ENCODE measurements around the gene NRG3. TPM values are rescaled to one million over a fixed set of nuclear protein-coding genes. Genes with fewer than 3 reads are reported as not detected.

The NRG3 gene
- total and polyA plus RNA-seq, 2 of the 8 experiments (the other 6 are each of a cell fraction or from before 2014, with no cell fraction given): 4.2 to 5.0 TPM

- Histone ChIP-seq H3K79me1 (ENCODE audit: low read depth, low read length) (no peaks in the 10 kb centered on the region), H2BK15ac (ENCODE audit: low read length) (no peak overlapping the region), H2BK120ac (replicated peaks; ENCODE audit: low read depth, low read length) (no peak overlapping the region), H3K9ac (replicated peaks in 1 of 4; ENCODE audit: extremely low read depth in 1 of 4, low read depth in 3 of 4, low read length in 3 of 4) (no peak overlapping the region), H3K79me2 (ENCODE audit: control insufficient read depth in 1 of 2, insufficient read depth in 2 of 2, low read length in 2 of 2) (no peaks in the 10 kb centered on the region), H2AFZ (ENCODE audit: low read length) (no peak overlapping the region), H3K4ac (replicated peaks; ENCODE audit: insufficient read length, low read depth, low read length) (no peak overlapping the region), H4K8ac (ENCODE audit: extremely low read depth, insufficient read depth, low read length) (no peak overlapping the region), H3K27me3 (replicated peaks in 1 of 4; ENCODE audit: control insufficient read depth in 3 of 4, extremely low read depth in 1 of 4, insufficient read depth in 3 of 4, low read length in 3 of 4) (no peaks in the 10 kb centered on the region), H2BK20ac (ENCODE audit: low read length) (no peak overlapping the region), H2AK5ac (ENCODE audit: low read depth, low read length) (no peak overlapping the region), H3K23ac (ENCODE audit: insufficient read length) (no peak overlapping the region), H3K4me3 (ENCODE audit: extremely low read depth in 1 of 4, insufficient read depth in 2 of 4, low read depth in 3 of 4, low read length in 4 of 4) (no peak overlapping the region), H3K36me3 (ENCODE audit: control insufficient read depth in 2 of 4, insufficient read depth in 4 of 4, low read length in 3 of 4) (no peaks in the 10 kb centered on the region), H3K56ac (replicated peaks; ENCODE audit: insufficient read length, low read depth, low read length) (no peak overlapping the region), H2BK5ac (ENCODE audit: low read depth, low read length) (no peak overlapping the region), H3K9me3 (ENCODE audit: insufficient read depth in 2 of 2, low read depth in 1 of 2, low read length in 1 of 2) (no peaks in the 10 kb centered on the region), H4K91ac (replicated peaks; ENCODE audit: insufficient read length, low read length) (no peak overlapping the region), H3K27ac (ENCODE audit: low read depth, low read length) (no peak overlapping the region), H2BK12ac (ENCODE audit: low read depth, low read length) (no peak overlapping the region), H3K4me2 (ENCODE audit: insufficient read depth in 1 of 2, low read depth in 2 of 2, low read length in 2 of 2) (no peak overlapping the region), H3K23me2 (ENCODE audit: low read depth, low read length) (peaks cover 2% of the 10 kb centered on the region; the same call in 1 of the 2 replicates), H3K18ac (ENCODE audit: extremely low read depth, low read length) (no peak overlapping the region), H4K5ac (ENCODE audit: insufficient read length, low read depth, low read length) (no peak overlapping the region), H3K4me1 (replicated peaks in 1 of 4; ENCODE audit: control insufficient read depth in 3 of 4, insufficient read depth in 4 of 4, low read length in 3 of 4) (peaks cover 0 to 2% (median 2%) of the 10 kb centered on the region in 4 experiments; a peak in 1 of 7 replicates), H3K14ac (ENCODE audit: insufficient read length) (no peak overlapping the region), H4K20me1 (replicated peaks in 1 of 2; ENCODE audit: control insufficient read depth in 1 of 2, insufficient read depth in 2 of 2, low read length in 2 of 2) (no peaks in the 10 kb centered on the region)
- FAIRE-seq (no peak), DNase-seq (ENCODE audit: low read depth in 1 of 2, low spot score in 2 of 2) (no peak)
- TF ChIP-seq SP2 (IDR thresholded peaks at IDR 0.05; ENCODE audit: low read length) (no peak), BACH1 (IDR thresholded peaks at IDR 0.05; ENCODE audit: low read length) (no peak), KDM4A (IDR thresholded peaks at IDR 0.05; ENCODE audit: low read depth, low read length, severe bottlenecking) (no peak), GABPA (IDR thresholded peaks at IDR 0.05; ENCODE audit: borderline replicate concordance, insufficient read depth, low read length) (no peak)
- ChIA-PET CTCF (ENCODE audit: partially characterized antibody) (interaction anchor here (1.3 kb wide), 1 partner anchor 328 kb away, joined by 4 read pairs; no protein-coding TSS in a partner anchor), POLR2A (ENCODE audit: partially characterized antibody) (no interaction called here)
Observed at GRCh38 chr10:82396886-82397285, 521.9 kb downstream of the NRG3 start.
